ENCODE data around the gene CDA.

- TF ChIP-seq CTCF (IDR thresholded peaks at IDR 0.05) (no peak), POLR2A (IDR thresholded peaks at IDR 0.05) (no peak)
These were observed 12.4 kb downstream of the CDA start for GRCh38 chr1:20601129-20601825.
